ENCODE measurements around the gene CT45A8. TPM values are rescaled to one million over a fixed set of nuclear protein-coding genes. Genes with fewer than 3 reads are reported as not detected.
"Not testable (repeated sequence)": the region's sequence is repeated elsewhere in the genome, so short reads cannot be mapped to it uniquely, and the experiment has no call there.

The CT45A8 gene
- polyA plus RNA-seq (ENCODE audit: insufficient read length in 10 of 10) = under 1 TPM in 1 of 10 donors, not detected in 9; 0.53 TPM
- long read RNA-seq, donor 1 = 0 reads
- long read RNA-seq, donor 2 = 0 reads
- long read RNA-seq, donor 3 = 0 reads
- long read RNA-seq, donor 4 = 0 reads
- long read RNA-seq, donor 5 = 0 reads
- long read RNA-seq, donor 6 = 0 reads
- long read RNA-seq, donor 7 = 0 reads
- long read RNA-seq, donor 8 = 0 reads
- long read RNA-seq, donor 9 = 0 reads

GRCh38 chrX:135854438-135854837 is at the start of gene CT45A8:
Gene CT45A8, minus strand, starts transcription at chrX:135854538. Its CDS starts 3,755 bp downstream, at chrX:135850783.
- not testable (repeated sequence) for DNase-seq

GRCh38 chrX:135893294-135893817 is 39.0 kb upstream of the CT45A8 start, which contains the start of the genes CT45A10 and SAGE1:
Gene CT45A10, minus strand, starts transcription at chrX:135893444. Its CDS starts 8,100 bp downstream, at chrX:135885344.
Gene SAGE1, plus strand, starts transcription at chrX:135893716. Its CDS starts 2,527 bp downstream, at chrX:135896243.
- no peak for DNase-seq

- DNase-seq = no peak
Observed at GRCh38 chrX:135892781-135893180, 38.4 kb upstream of the CT45A8 start.

- DNase-seq = no peak
Observed at GRCh38 chrX:135890087-135890585, 35.8 kb upstream of the CT45A8 start.

- DNase-seq = not testable (repeated sequence)
Observed at GRCh38 chrX:135888976-135889375, 34.6 kb upstream of the CT45A8 start.

- not testable (repeated sequence) for DNase-seq
Observed at GRCh38 chrX:135888230-135888629, 33.9 kb upstream of the CT45A8 start.

- not testable (repeated sequence) for DNase-seq
Observed at GRCh38 chrX:135882741-135883140, 28.4 kb upstream of the CT45A8 start.

GRCh38 chrX:135871712-135872111 is 17.4 kb upstream of the CT45A8 start, which contains the start of gene CT45A9:
Gene CT45A9, minus strand, starts transcription at chrX:135871812. Its CDS starts 3,751 bp downstream, at chrX:135868061.
- DNase-seq = not testable (repeated sequence)

- DNase-seq = not testable (repeated sequence)
Observed at GRCh38 chrX:135837180-135837579, 17.2 kb downstream of the CT45A8 start, which contains the start of gene CT45A7. Gene CT45A7, minus strand, starts transcription at chrX:135837280. Its CDS starts 3,747 bp downstream, at chrX:135833533.

- DNase-seq = not testable (repeated sequence)
Observed at GRCh38 chrX:135819912-135820311, 34.4 kb downstream of the CT45A8 start, which contains the start of gene CT45A2. Gene CT45A2, minus strand, starts transcription at chrX:135820012. Its CDS starts 3,747 bp downstream, at chrX:135816265.

- DNase-seq = not testable (repeated sequence)
Observed at GRCh38 chrX:135802687-135803086, 51.7 kb downstream of the CT45A8 start, which contains the start of gene CT45A6. Gene CT45A6, minus strand, starts transcription at chrX:135802787. Its CDS starts 3,794 bp downstream, at chrX:135798993.

Other genes with a start within 250 kb of the CT45A8 start
- under 1 TPM in 3 of 10 donors, not detected in 7; 0.26 to 0.49 (median 0.46) TPM for gene CT45A1, start 140.9 kb downstream of the CT45A8 start, polyA plus RNA-seq (ENCODE audit: insufficient read length in 10 of 10)
- gene CT45A3, start 86.3 kb downstream of the CT45A8 start, polyA plus RNA-seq (ENCODE audit: insufficient read length in 10 of 10) = 1 to 10 TPM in 2 of 10 donors, under 1 TPM in 1, not detected in 7; 0.44 to 5.5 (median 1.1) TPM
- under 1 TPM in 5 of 10 donors, not detected in 5; 0.22 to 0.94 (median 0.30) TPM for gene CT45A5, start 69.0 kb downstream of the CT45A8 start, polyA plus RNA-seq (ENCODE audit: insufficient read length in 10 of 10)
- 1 to 10 TPM in 2 of 10 donors, not detected in 8; 1.1 to 1.9 TPM for gene CT45A6, start 51.8 kb downstream of the CT45A8 start, polyA plus RNA-seq (ENCODE audit: insufficient read length in 10 of 10)
- gene CT45A2, start 34.5 kb downstream of the CT45A8 start, polyA plus RNA-seq (ENCODE audit: insufficient read length in 10 of 10) = not detected
- under 1 TPM in 1 of 10 donors, not detected in 9; 0.33 TPM for gene CT45A7, start 17.3 kb downstream of the CT45A8 start, polyA plus RNA-seq (ENCODE audit: insufficient read length in 10 of 10)
- under 1 TPM in 1 of 10 donors, not detected in 9; 0.53 TPM for gene CT45A9, start 17.3 kb upstream of the CT45A8 start, polyA plus RNA-seq (ENCODE audit: insufficient read length in 10 of 10)
- gene CT45A10, start 38.9 kb upstream of the CT45A8 start, polyA plus RNA-seq (ENCODE audit: insufficient read length in 10 of 10) = not detected
- gene SAGE1, start 39.2 kb upstream of the CT45A8 start, polyA plus RNA-seq (ENCODE audit: insufficient read length in 10 of 10) = under 1 TPM in 1 of 10 donors, not detected in 9; 0.16 TPM
- gene MMGT1, start 119.5 kb upstream of the CT45A8 start, polyA plus RNA-seq (ENCODE audit: insufficient read length in 10 of 10) = 10 to 100 TPM; 16.5 to 22.3 (median 20.2) TPM
- gene SLC9A6, start 130.9 kb upstream of the CT45A8 start, polyA plus RNA-seq (ENCODE audit: insufficient read length in 10 of 10) = 1 to 10 TPM; 6.9 to 9.4 (median 8.7) TPM